Measurements from ENCODE around the gene MSRB1. TPM values are rescaled to one million over a fixed set of nuclear protein-coding genes. Genes with fewer than 3 reads are reported as not detected.

The MSRB1 gene
- total RNA-seq, 6 experiments from 2014 or later = 21.0 to 27.4 (median 22.7) TPM

GRCh38 chr16:1918351-1919326, 24.4 kb downstream of the MSRB1 start, which contains the start of gene HS3ST6:
HS3ST6 (minus strand) TSS chr16:1918415; CDS start chr16:1918323, 92 bp downstream.
- no peaks in the 10 kb centered on the region for H3K4me1 Mint-ChIP-seq (ENCODE audit: low read depth)
- H3K27me3 Mint-ChIP-seq (ENCODE audit: insufficient read depth) = peaks cover 59% of the 10 kb centered on the region
- 0 out of 2 replicates have a peak, but pooled peaks cover 5% of the 10 kb centered on the region for H3K36me3 Mint-ChIP-seq (ENCODE audit: low read depth)
- TF ChIP-seq CTCF (IDR thresholded peaks at IDR 0.05) = no peak
- H3K4me3 Mint-ChIP-seq = no peak within 1 kb of the TSS
- DNase-seq = no peak
- no peaks in the 10 kb centered on the region for H3K9me3 Mint-ChIP-seq
- no peak within 1 kb of the TSS for H3K27ac Mint-ChIP-seq

- Mint-ChIP-seq H3K27ac (no peak overlapping the region), H3K36me3 (ENCODE audit: low read depth) (0 out of 2 replicates have a peak, but pooled peaks cover 5% of the 10 kb centered on the region), H3K4me3 (no peak overlapping the region), H3K27me3 (ENCODE audit: insufficient read depth) (peaks cover 50% of the 10 kb centered on the region), H3K4me1 (ENCODE audit: low read depth) (no peaks in the 10 kb centered on the region), H3K9me3 (no peaks in the 10 kb centered on the region)
- no peak for DNase-seq
- no peak for TF ChIP-seq CTCF (IDR thresholded peaks at IDR 0.05)
These were observed 25.2 kb downstream of the MSRB1 start for GRCh38 chr16:1917665-1918350.

DNA sequence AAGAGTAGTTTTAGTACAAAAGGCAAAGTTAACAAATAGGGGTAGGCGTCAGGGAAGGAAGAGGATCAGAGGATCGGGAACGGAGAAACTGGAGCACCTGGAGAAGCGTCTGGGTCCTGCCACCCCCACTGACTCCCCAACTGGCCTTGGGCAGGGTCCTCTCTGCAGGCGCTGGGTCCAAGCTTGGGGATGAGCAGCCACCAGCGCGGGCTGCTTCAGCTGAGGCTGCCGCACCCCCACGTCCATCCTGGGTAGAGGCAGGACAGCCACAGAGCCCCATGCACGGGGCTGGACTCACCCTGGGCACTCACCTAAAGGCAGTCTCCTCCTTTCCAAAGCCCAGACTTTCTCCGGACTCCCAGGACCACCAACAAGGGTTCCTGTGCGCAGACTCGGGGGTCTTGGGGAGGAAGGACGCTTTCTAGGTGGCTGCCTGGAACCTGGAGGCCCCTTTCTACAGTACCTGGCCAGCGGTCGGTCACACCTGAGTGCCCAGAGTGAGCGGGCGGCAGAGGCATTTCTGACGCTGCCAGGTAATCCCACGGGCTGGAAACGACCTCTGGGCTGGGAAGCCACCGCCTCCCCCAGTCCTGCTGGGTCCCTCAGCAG, 25.8 kb downstream of the MSRB1 start:
- Mint-ChIP-seq H3K4me3 (no peak overlapping the region), H3K36me3 (ENCODE audit: low read depth) (no peaks in the 10 kb centered on the region), H3K9me3 (no peaks in the 10 kb centered on the region), H3K4me1 (ENCODE audit: low read depth) (no peaks in the 10 kb centered on the region), H3K27me3 (ENCODE audit: insufficient read depth) (peaks cover 49% of the 10 kb centered on the region), H3K27ac (no peak overlapping the region)
- TF ChIP-seq CTCF (IDR thresholded peaks at IDR 0.05) = no peak
- no peak for DNase-seq

GRCh38 chr16:1916640-1916990, 26.4 kb downstream of the MSRB1 start:
- no peak overlapping the region for H3K4me3 Mint-ChIP-seq

More at GRCh38 chr16:1916640-1916990, 26.4 kb downstream of the MSRB1 start:
- DNase-seq = no peak
- Mint-ChIP-seq H3K9me3 (no peaks in the 10 kb centered on the region), H3K36me3 (ENCODE audit: low read depth) (no peaks in the 10 kb centered on the region), H3K27me3 (ENCODE audit: insufficient read depth) (peaks cover 46% of the 10 kb centered on the region), H3K4me1 (ENCODE audit: low read depth) (no peaks in the 10 kb centered on the region), H3K27ac (no peak overlapping the region)
- no peak for TF ChIP-seq CTCF (IDR thresholded peaks at IDR 0.05)
